GM12878 (cell line): ENCODE data around the gene SLTM. TPM values are rescaled to one million over a fixed set of nuclear protein-coding genes. Genes with fewer than 3 reads are reported as not detected.

Experiments used
- ATAC-seq: fragments of 200-7000 bp; cut with Tn5 transposase; 3 replicates; pipeline ENCODE4 v1.9.1; 2020; ENCODE audit warnings: mild to moderate bottlenecking, moderate library complexity
- BruUV-seq: library from RNA; stranded (reverse); fragments of 400-500 nt; replicated peaks from 2 replicates; lab custom pipeline; 2021; lab: Mats Ljungman, UMichigan
- CTCF ChIA-PET: fragments of 300-600 bp; sonication (Branson Sonifier 250); formaldehyde crosslinking; extraction: SDS; loops from one replicate; lab custom pipeline; 2021; ENCODE audit warnings: inconsistent platforms; lab: Yijun Ruan, JAX
- POLR2A ChIA-PET: fragments of 350-600 bp; formaldehyde crosslinking; extraction: SDS; loops from one replicate; lab custom pipeline; 2021; ENCODE audit warnings: inconsistent platforms; lab: Charles Lee
- RAD21 ChIA-PET: fragments of 300-600 bp; sonication (Branson Sonifier 250); formaldehyde crosslinking; loops from one replicate; lab custom pipeline; 2023; ENCODE audit warnings: antibody characterized with exemption; ENCODE audit not compliant: unreplicated experiment; lab: Charles Lee
- SMC1A ChIA-PET: fragments of 300-600 bp; sonication (Branson Sonifier 250); formaldehyde crosslinking; loops from one replicate; lab custom pipeline; 2023; ENCODE audit not compliant: unreplicated experiment, uncharacterized antibody; lab: Charles Lee
- DNase-seq: peaks from one replicate; pipeline ENCODE4 v3.0.0-alpha.2; 2011; ENCODE audit warnings: low read depth, low spot score
- FAIRE-seq: peaks from 3 replicates; lab custom pipeline; 2011; peaks lifted over from hg19 to GRCh38; lab: Jason Lieb, UNC
- H2AFZ ChIP-seq: 2 replicates; pipeline ENCODE4 v1.6.0; 2011; ENCODE audit warnings: low read depth, low read length, control low read depth; ENCODE audit not compliant: control insufficient read depth
- H3K27ac ChIP-seq: 2 replicates; pipeline ENCODE4 v1.5.1; 2011; ENCODE audit warnings: control low read depth; ENCODE audit not compliant: control insufficient read depth, insufficient read depth
- H3K27me3 ChIP-seq, 2 experiments: replicated peaks in 1 of 2; 2 replicates each; pipeline versions ENCODE4 v1.6.0 to v1.6.1; 2011; ENCODE audit warnings: low read length in 1 of 2; ENCODE audit not compliant: control insufficient read depth in 2 of 2, insufficient read depth in 2 of 2
- H3K36me3 ChIP-seq, 2 experiments: 2 replicates each; pipeline ENCODE4 v1.5.1; 2011; ENCODE audit warnings: low read length in 1 of 2; ENCODE audit not compliant: control insufficient read depth in 2 of 2, insufficient read depth in 2 of 2
- H3K4me1 ChIP-seq: 2 replicates; pipeline ENCODE4 v1.6.1; 2011; ENCODE audit warnings: mild to moderate bottlenecking, low read length, moderate library complexity, mixed read lengths; ENCODE audit not compliant: control insufficient read depth, insufficient read depth
- H3K4me2 ChIP-seq: 2 replicates; pipeline ENCODE4 v1.6.0; 2011; ENCODE audit warnings: control low read depth; ENCODE audit not compliant: control insufficient read depth, insufficient read depth
- H3K4me3 ChIP-seq: fragments of 200-600 bp; sonication (generic); 2 replicates; pipeline ENCODE4 v1.5.1; 2016
- H3K79me2 ChIP-seq: 2 replicates; pipeline ENCODE4 v1.6.0; 2011; ENCODE audit warnings: low read length; ENCODE audit not compliant: control insufficient read depth, insufficient read depth
- H3K9ac ChIP-seq: 2 replicates; pipeline ENCODE4 v1.8.0; 2011; ENCODE audit warnings: low read length, control low read depth, mixed read lengths; ENCODE audit not compliant: control insufficient read depth, insufficient read depth
- H3K9me3 ChIP-seq: replicated peaks from 3 replicates; pipeline ENCODE4 v1.5.1; 2011; ENCODE audit warnings: mild to moderate bottlenecking, low read length; ENCODE audit not compliant: control insufficient read depth, insufficient read depth
- H4K20me1 ChIP-seq: 2 replicates; pipeline ENCODE4 v1.6.0; 2011; ENCODE audit not compliant: control insufficient read depth, insufficient read depth
- BCL11A ChIP-seq: IDR thresholded peaks from 2 replicates; pipeline ENCODE4 v1.6.1; 2011; ENCODE audit warnings: low read depth, low read length
- EGR1 ChIP-seq, 2 experiments: IDR thresholded peaks; 1 replicate in 1 of 2; 2 replicates in 1 of 2; pipeline ENCODE4 v1.6.1; 2011 to 2012; ENCODE audit warnings: low read depth in 2 of 2, low read length in 2 of 2, borderline replicate concordance in 1 of 2, mild to moderate bottlenecking in 1 of 2, moderate library complexity in 1 of 2
- EP300 ChIP-seq, 2 experiments: fragments of 150-350 bp in 1 of 2; IDR thresholded peaks; 2 replicates each; pipeline ENCODE4 v1.6.1; 2011 to 2012; ENCODE audit warnings: low read depth in 2 of 2, low read length in 2 of 2, borderline replicate concordance in 1 of 2, improper control_type of control experiment in 1 of 2, inconsistent platforms in 1 of 2; ENCODE audit not compliant: control insufficient read depth in 1 of 2
- ETV6 ChIP-seq, 2 experiments: fragments of 450-650 bp in 1 of 2; IDR thresholded peaks in 1 of 2; conservative IDR thresholded peaks in 1 of 2; 2 replicates each; pipeline ENCODE4 v1.6.1; 2014; ENCODE audit warnings: antibody characterized with exemption in 1 of 2, borderline replicate concordance in 1 of 2, low read depth in 1 of 2, mild to moderate bottlenecking in 1 of 2, moderate library complexity in 1 of 2
- LARP7 ChIP-seq: fragments of 450-650 bp; IDR thresholded peaks from 2 replicates; pipeline ENCODE4 v1.6.1; 2017; ENCODE audit warnings: mild to moderate bottlenecking
- MTA2 ChIP-seq: fragments of 450-650 bp; IDR thresholded peaks from 2 replicates; pipeline ENCODE4 v1.6.1; 2016; ENCODE audit warnings: low read depth, mild to moderate bottlenecking, moderate library complexity
- MTA3 ChIP-seq: IDR thresholded peaks from 2 replicates; pipeline ENCODE4 v1.6.1; 2012; ENCODE audit warnings: low read length, inconsistent platforms, borderline replicate concordance
- NFYB ChIP-seq: IDR thresholded peaks from 2 replicates; pipeline ENCODE4 v1.6.1; 2011; ENCODE audit warnings: low read depth, mild to moderate bottlenecking, low read length, improper control_type of control experiment, moderate library complexity; ENCODE audit not compliant: insufficient read depth
- NR2C1 ChIP-seq: fragments of 450-650 bp; IDR thresholded peaks from 2 replicates; pipeline ENCODE4 v1.6.1; 2017; ENCODE audit warnings: antibody characterized with exemption, mild to moderate bottlenecking, moderate library complexity
- NRF1 ChIP-seq: conservative IDR thresholded peaks from 2 replicates; pipeline ENCODE4 v1.6.1; 2011; ENCODE audit warnings: mild to moderate bottlenecking, low read depth, low read length, improper control_type of control experiment
- PAX5 ChIP-seq: IDR thresholded peaks from 2 replicates; pipeline ENCODE4 v1.6.1; 2011; ENCODE audit warnings: low read depth, low read length, borderline replicate concordance
- POLR2A ChIP-seq: IDR thresholded peaks from 2 replicates; pipeline ENCODE4 v1.6.1; 2011; ENCODE audit warnings: low read depth, mild to moderate bottlenecking, low read length
- RBBP5 ChIP-seq: fragments of 200-600 bp; sonication (generic); conservative IDR thresholded peaks from 2 replicates; pipeline ENCODE4 v1.6.1; 2016
- SRF ChIP-seq, 2 experiments: IDR thresholded peaks; 2 replicates each; pipeline ENCODE4 v1.6.1; 2011; ENCODE audit warnings: low read depth in 2 of 2, low read length in 2 of 2, mild to moderate bottlenecking in 1 of 2, moderate library complexity in 1 of 2
- STAT3 ChIP-seq: IDR thresholded peaks from 2 replicates; pipeline ENCODE4 v1.6.1; 2011; ENCODE audit warnings: low read depth, low read length, improper control_type of control experiment
- TARDBP ChIP-seq: IDR thresholded peaks from 2 replicates; pipeline ENCODE4 v1.6.1; 2016; ENCODE audit warnings: borderline replicate concordance
- TBL1XR1 ChIP-seq: IDR thresholded peaks from 2 replicates; pipeline ENCODE4 v1.6.1; 2012; ENCODE audit warnings: low read depth, low read length, improper control_type of control experiment
- ZNF207 ChIP-seq: fragments of 450-650 bp; IDR thresholded peaks from 2 replicates; pipeline ENCODE4 v1.6.1; 2014; ENCODE audit warnings: antibody characterized with exemption, mild to moderate bottlenecking, borderline replicate concordance
- ZZZ3 ChIP-seq: IDR thresholded peaks from 2 replicates; pipeline ENCODE4 v1.6.1; 2011; ENCODE audit warnings: low read depth; ENCODE audit not compliant: control insufficient read depth, insufficient read length
- WGBS: methylation state at CpG from one replicate; pipeline ENCODE4 v1.1.6; 2016; ENCODE audit warnings: low lambda C conversion rate; ENCODE audit not compliant: insufficient replicate concordance, insufficient coverage; ENCODE audit errors: missing lambda C conversion rate; 5-methylcytosine and 5-hydroxymethylcytosine counted together
- in situ Hi-C: fragments of 300-500 bp; cut with MboI; formaldehyde crosslinking; loops from 9 replicates; pipeline ENCODE4 v1.14.3; 2018; ENCODE audit warnings: mixed read lengths
- intact Hi-C: fragments of 100-400 bp; cut with micrococcal nuclease; formaldehyde crosslinking; loops from one replicate; pipeline ENCODE4 v1.14.2; 2022; ENCODE audit not compliant: unreplicated experiment
- polyA plus RNA-seq, 11 experiments: library from polyadenylated mRNA; depleted of rRNA in 4 of 11; unstranded in 6 of 11; stranded (reverse) in 5 of 11; fragments of >200 nt; fragmentation: Nextera tagmentation in 4 of 11; fragmentation: Illumina TruSeq in 1 of 11; extraction: Ambion mirVana in 4 of 11; extraction: Trizol in 1 of 11; gene quantifications; 1 replicate in 1 of 11; 2 replicates in 10 of 11; pipeline versions ENCODE4 v1.2.1 to v1.2.3, GENCODE V29; 2011 to 2016; ENCODE audit warnings: inconsistent platforms in 2 of 11, missing spikeins in 2 of 11, low read depth in 1 of 11
- total RNA-seq, 4 experiments: library from RNA; depleted of rRNA in 3 of 4; stranded (reverse); fragments of >200 nt in 3 of 4; fragmentation: Illumina TruSeq in 1 of 4; extraction: Trizol in 1 of 4; gene quantifications; 2 replicates each; pipeline versions ENCODE4 v1.2.1 to v1.2.3, GENCODE V29; 2013 to 2021
- TF ChIP-seq, protein P1 (sequence below): IDR thresholded peaks from 2 replicates; pipeline ENCODE4 v1.6.1; 2011; ENCODE audit warnings: low read depth, mild to moderate bottlenecking, low read length, moderate library complexity, borderline replicate concordance; ENCODE audit errors: extremely low read depth

SLTM gene
- total and polyA plus RNA-seq, 10 of the 15 experiments (the other 5 are each of a cell fraction or from before 2014, with no cell fraction given) = 50.5 to 152 (median 90.9) TPM

DNA sequence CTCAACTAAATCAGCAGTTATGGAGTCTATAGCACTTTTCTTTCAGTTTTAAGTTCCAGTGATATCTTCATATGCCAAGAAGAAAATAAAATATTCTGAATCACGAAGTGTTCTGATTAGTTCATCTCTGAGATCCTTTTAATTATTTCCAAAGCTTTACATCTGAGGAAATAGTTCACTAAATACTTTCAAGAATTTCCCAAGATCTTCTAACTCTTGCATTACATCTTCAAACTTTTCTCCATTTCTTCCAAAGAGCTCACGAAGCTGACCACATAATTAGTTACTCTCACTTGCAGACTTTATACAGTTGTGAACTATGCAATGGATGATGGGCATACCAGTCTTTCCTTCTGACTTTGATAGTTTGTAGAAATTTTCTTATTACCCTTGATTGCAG lies 49.8 kb upstream of the SLTM start:
- H3K27ac ChIP-seq = no peak overlapping the region
- ChIA-PET CTCF (interaction anchor here (1.0 to 1.2 kb wide), 2 partner anchors 507 to 510 kb away, joined by 4 read pairs; no protein-coding TSS in a partner anchor), SMC1A (interaction anchor here (0.6 to 2.0 kb wide), 4 partner anchors 307 to 546 kb away, joined by 3 to 8 read pairs (median 4); no protein-coding TSS in a partner anchor), POLR2A (no interaction called here), RAD21 (interaction anchor here (0.6 to 1.3 kb wide), 4 partner anchors 49 to 510 kb away, joined by 3 read pairs; partner anchors contain the start of gene MINDY2)
- H3K27me3 ChIP-seq = no peaks in the 10 kb centered on the region
- no peak overlapping the region for H3K4me2 ChIP-seq
- no TSS peak for BruUV-seq
- intact Hi-C loops (loop anchor here (10.0 kb wide), 2 partner anchors 262 to 432 kb away; no protein-coding TSS in a partner anchor), in situ Hi-C loops (loop anchor here (5.0 kb wide), 1 partner anchor 509 kb away; no protein-coding TSS in a partner anchor)
- peaks cover 7% of the 10 kb centered on the region for H3K79me2 ChIP-seq
- H3K36me3 ChIP-seq = no peaks in the 10 kb centered on the region
- no peaks in the 10 kb centered on the region for H4K20me1 ChIP-seq
- 76% methylated on average over 2 of the region's 2 CpGs for WGBS
- no peak for DNase-seq
- no peak for TF ChIP-seq POLR2A
- no peak for TF ChIP-seq NR2C1
- TF ChIP-seq TARDBP = no peak
- TF ChIP-seq TBL1XR1 = no peak
- no peak for TF ChIP-seq EP300 (IDR thresholded peaks at IDR 0.05; ENCODE audit: borderline replicate concordance in 1 of 2, control insufficient read depth in 1 of 2, low read depth in 2 of 2, low read length in 2 of 2)
- TF ChIP-seq SRF (IDR thresholded peaks at IDR 0.05; ENCODE audit: low read depth in 2 of 2, low read length in 2 of 2) = no peak
- TF ChIP-seq MTA2 = no peak
- no peak for TF ChIP-seq ETV6 (conservative IDR thresholded peaks at IDR 0.05 in 1 of 2, IDR thresholded peaks at IDR 0.05 in 1 of 2; ENCODE audit: borderline replicate concordance in 1 of 2, low read depth in 1 of 2)
- no peak for TF ChIP-seq ZZZ3
- TF ChIP-seq STAT3 = no peak
- no peak for TF ChIP-seq NRF1
- TF ChIP-seq MTA3 = no peak
- TF ChIP-seq, protein P1, sequence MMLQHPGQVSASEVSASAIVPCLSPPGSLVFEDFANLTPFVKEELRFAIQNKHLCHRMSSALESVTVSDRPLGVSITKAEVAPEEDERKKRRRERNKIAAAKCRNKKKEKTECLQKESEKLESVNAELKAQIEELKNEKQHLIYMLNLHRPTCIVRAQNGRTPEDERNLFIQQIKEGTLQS = no peak
- no peak for TF ChIP-seq EGR1 (IDR thresholded peaks at IDR 0.05; ENCODE audit: borderline replicate concordance in 1 of 2, low read depth in 2 of 2, low read length in 2 of 2)
- TF ChIP-seq RBBP5 = no peak
- TF ChIP-seq PAX5 = no peak
- no peak for TF ChIP-seq ZNF207
- TF ChIP-seq NFYB = no peak
- no peak for TF ChIP-seq LARP7
- TF ChIP-seq BCL11A = no peak
- H3K4me1 ChIP-seq = peaks cover 18% of the 10 kb centered on the region
- no peak overlapping the region for H3K9ac ChIP-seq
- FAIRE-seq = no peak
- H3K4me3 ChIP-seq = no peak overlapping the region
- H2AFZ ChIP-seq = no peak overlapping the region
- ATAC-seq = no peak
- H3K9me3 ChIP-seq = no peaks in the 10 kb centered on the region
